ENCODE results near the gene UBE2D2. TPM values are rescaled to one million over a fixed set of nuclear protein-coding genes. Genes with fewer than 3 reads are reported as not detected.

The UBE2D2 gene
- polyA plus RNA-seq, 3 donors, result 41.2 to 167 (median 133) TPM

DNA sequence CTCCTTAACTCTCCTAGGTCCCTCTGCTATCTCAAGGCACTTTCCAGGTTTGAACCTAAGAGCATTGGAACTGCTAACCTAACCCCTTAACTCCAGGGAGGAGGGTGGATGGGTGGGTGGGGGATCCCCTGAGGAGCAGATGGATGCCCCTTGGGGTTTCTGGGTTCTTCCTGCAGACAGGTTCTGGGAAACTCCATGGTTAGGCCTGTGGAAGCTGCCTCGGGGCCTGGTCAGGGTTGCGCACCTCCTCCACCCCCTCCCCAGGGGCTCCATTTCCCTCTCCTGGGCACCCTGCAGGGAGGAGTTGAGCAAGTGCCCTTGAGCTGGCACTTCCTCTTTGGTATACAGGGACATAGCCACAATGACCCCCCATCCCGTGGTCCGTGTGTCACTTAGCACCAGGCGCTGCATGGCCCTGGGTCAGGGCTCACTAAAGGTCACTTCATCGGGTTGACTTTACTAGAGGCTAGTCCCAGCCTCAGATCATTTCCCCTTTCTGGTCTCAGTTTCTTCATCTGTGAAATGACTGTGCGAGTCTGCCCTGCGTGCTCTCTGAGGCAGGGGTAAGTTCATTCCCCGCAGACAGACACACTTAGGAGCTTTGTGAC lies 103.1 kb downstream of the UBE2D2 start:
- Mint-ChIP-seq H3K9me3 (no peaks in the 10 kb centered on the region), H3K4me1 (peaks cover 86% of the 10 kb centered on the region), H3K4me3 (peak overlapping the region in 1 of 2 donors; percentile 51), H3K36me3 (peaks cover 24 to 29% of the 10 kb centered on the region in 2 donors), H3K27ac (peak overlapping the region; percentile 95 to 99 (median 97)), H3K27me3 (ENCODE audit: low read depth in 3 of 3) (peaks cover 2 to 11% (median 4%) of the 10 kb centered on the region in 3 donors)
- Histone ChIP-seq H3K4me1 (ENCODE audit: control insufficient read depth in 1 of 2, insufficient read depth in 2 of 2, low read length in 2 of 2) (peaks cover 96 to 98% of the 10 kb centered on the region in 2 donors), H4K20me1 (ENCODE audit: insufficient read depth, low read length) (no peaks in the 10 kb centered on the region), H2AFZ (ENCODE audit: insufficient read depth, low read depth, low read length, poor library complexity, severe bottlenecking) (no peak overlapping the region), H3K36me3 (replicated peaks in 1 of 2; ENCODE audit: control insufficient read depth in 1 of 2, insufficient read depth in 2 of 2, low read length in 2 of 2) (no peaks in the 10 kb centered on the region), H3K27me3 (ENCODE audit: control insufficient read depth in 2 of 2, insufficient read depth in 2 of 2, low read length in 2 of 2) (peaks cover 0 to 1% of the 10 kb centered on the region in 2 donors), H3K79me2 (ENCODE audit: insufficient read depth, low read length) (peaks cover 62% of the 10 kb centered on the region), H3K4me3 (replicated peaks in 1 of 3; ENCODE audit: low read depth in 2 of 3, low read length in 3 of 3) (peak overlapping the region in 1 of 3 experiments; percentile 41), H3K27ac (ENCODE audit: low read depth in 1 of 2, low read length in 2 of 2) (peak overlapping the region; percentile 90 to 97), H3K9ac (ENCODE audit: insufficient read depth, low read length, poor library complexity, severe bottlenecking) (peak overlapping the region; percentile 64), H3K9me3 (replicated peaks in 1 of 2; ENCODE audit: control insufficient read depth in 1 of 2, insufficient read depth in 1 of 2, low read length in 2 of 2) (no peaks in the 10 kb centered on the region), H3K4me2 (replicated peaks; ENCODE audit: extremely low read depth, low read length, poor library complexity, severe bottlenecking) (peak overlapping the region; percentile 48)
- WGBS (ENCODE audit: insufficient coverage), result 0% methylated on average over 8 of the region's 9 CpGs
- DNase-seq, result peak; percentile 100
- no peak for TF ChIP-seq CTCF (IDR thresholded peaks at IDR 0.05)
- intact Hi-C loops (cut with micrococcal nuclease), result loop anchor here in 1 of 2 donors (2.0 kb wide), 1 partner anchor 13 kb away; no protein-coding TSS in a partner anchor

GRCh38 chr5:139664727-139665351 lies 103.7 kb downstream of the UBE2D2 start:
- Mint-ChIP-seq H3K4me3 (peak overlapping the region in 1 of 2 donors; percentile 51), H3K27ac (peak overlapping the region; percentile 95 to 99 (median 97)), H3K4me1 (peaks cover 89% of the 10 kb centered on the region), H3K27me3 (ENCODE audit: low read depth in 3 of 3) (peaks cover 5 to 15% (median 10%) of the 10 kb centered on the region in 3 donors), H3K36me3 (peaks cover 28 to 32% of the 10 kb centered on the region in 2 donors), H3K9me3 (no peaks in the 10 kb centered on the region)
- no peaks in the 10 kb centered on the region for H3K9me3 ChIP-seq (replicated peaks in 1 of 2; ENCODE audit: control insufficient read depth in 1 of 2, insufficient read depth in 1 of 2, low read length in 2 of 2)
- H3K79me2 ChIP-seq (ENCODE audit: insufficient read depth, low read length), result peaks cover 63% of the 10 kb centered on the region
- 66% methylated on average over 10 of the region's 15 CpGs for WGBS (ENCODE audit: insufficient coverage)
- peak overlapping the region; percentile 64 for H3K9ac ChIP-seq (ENCODE audit: insufficient read depth, low read length, poor library complexity, severe bottlenecking)
- H3K27ac ChIP-seq (ENCODE audit: low read depth in 1 of 2, low read length in 2 of 2), result peak overlapping the region; percentile 90 to 97
- peaks cover 96 to 98% of the 10 kb centered on the region in 2 donors for H3K4me1 ChIP-seq (ENCODE audit: control insufficient read depth in 1 of 2, insufficient read depth in 2 of 2, low read length in 2 of 2)
- H2AFZ ChIP-seq (ENCODE audit: insufficient read depth, low read depth, low read length, poor library complexity, severe bottlenecking), result no peak overlapping the region
- peak overlapping the region in 1 of 3 experiments; percentile 28 for H3K4me3 ChIP-seq (replicated peaks in 1 of 3; ENCODE audit: low read depth in 2 of 3, low read length in 3 of 3)
- intact Hi-C loops (cut with micrococcal nuclease), result loop anchor here in 1 of 2 donors (2.0 kb wide), 1 partner anchor 14 kb away; no protein-coding TSS in a partner anchor
- H3K36me3 ChIP-seq (replicated peaks in 1 of 2; ENCODE audit: control insufficient read depth in 1 of 2, insufficient read depth in 2 of 2, low read length in 2 of 2), result no peaks in the 10 kb centered on the region
- no peaks in the 10 kb centered on the region for H4K20me1 ChIP-seq (ENCODE audit: insufficient read depth, low read length)
- peak overlapping the region; percentile 48 for H3K4me2 ChIP-seq (replicated peaks; ENCODE audit: extremely low read depth, low read length, poor library complexity, severe bottlenecking)
- peaks cover 0 to 8% of the 10 kb centered on the region in 2 donors for H3K27me3 ChIP-seq (ENCODE audit: control insufficient read depth in 2 of 2, insufficient read depth in 2 of 2, low read length in 2 of 2)
- TF ChIP-seq CTCF (IDR thresholded peaks at IDR 0.05), result no peak
- no peak for DNase-seq

Measured in CD14-positive monocyte (primary cell).